ENCODE data around the gene A3GALT2.

Gene A3GALT2

DNA sequence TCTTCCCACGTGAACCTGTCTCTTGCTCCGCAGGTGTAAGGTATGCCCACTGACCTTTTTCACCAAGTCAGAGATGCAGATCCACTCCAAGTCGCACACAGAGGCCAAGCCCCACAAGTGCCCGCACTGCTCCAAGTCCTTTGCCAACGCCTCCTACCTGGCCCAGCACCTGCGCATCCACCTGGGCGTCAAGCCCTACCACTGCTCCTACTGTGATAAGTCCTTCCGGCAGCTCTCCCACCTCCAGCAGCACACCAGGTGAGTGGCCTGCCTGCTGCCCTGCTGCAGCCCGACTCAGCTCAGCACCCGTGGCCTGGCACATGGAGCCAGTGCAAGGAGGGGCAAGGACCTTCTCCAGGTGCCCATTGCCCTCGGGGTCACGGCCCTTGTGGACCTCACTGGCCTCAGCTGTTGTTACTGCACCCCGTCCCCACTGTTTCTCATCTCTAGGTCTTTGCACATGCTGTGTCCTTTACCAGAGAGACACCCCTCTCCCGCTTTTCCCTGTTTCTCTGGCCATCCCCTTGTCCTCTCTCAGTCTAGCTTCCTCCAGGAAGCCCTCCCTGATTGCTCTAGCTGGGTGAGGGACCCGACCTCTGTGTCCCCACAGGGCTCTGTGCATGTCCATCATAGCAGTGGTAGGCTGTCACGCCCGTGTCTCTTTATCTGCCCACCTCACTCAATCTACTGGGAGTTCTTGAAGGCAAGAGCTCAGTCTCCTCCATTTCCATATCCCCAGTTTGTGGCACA, 39.2 kb downstream of the A3GALT2 start:
- no peak for DNase-seq (ENCODE audit: low read depth)
- H3K4me3 ChIP-seq (ENCODE audit: low read depth, low read length) = no peak overlapping the region
- TF ChIP-seq CTCF (IDR thresholded peaks at IDR 0.05; ENCODE audit: low read depth, low read length, missing control alignments) = no peak

DNA sequence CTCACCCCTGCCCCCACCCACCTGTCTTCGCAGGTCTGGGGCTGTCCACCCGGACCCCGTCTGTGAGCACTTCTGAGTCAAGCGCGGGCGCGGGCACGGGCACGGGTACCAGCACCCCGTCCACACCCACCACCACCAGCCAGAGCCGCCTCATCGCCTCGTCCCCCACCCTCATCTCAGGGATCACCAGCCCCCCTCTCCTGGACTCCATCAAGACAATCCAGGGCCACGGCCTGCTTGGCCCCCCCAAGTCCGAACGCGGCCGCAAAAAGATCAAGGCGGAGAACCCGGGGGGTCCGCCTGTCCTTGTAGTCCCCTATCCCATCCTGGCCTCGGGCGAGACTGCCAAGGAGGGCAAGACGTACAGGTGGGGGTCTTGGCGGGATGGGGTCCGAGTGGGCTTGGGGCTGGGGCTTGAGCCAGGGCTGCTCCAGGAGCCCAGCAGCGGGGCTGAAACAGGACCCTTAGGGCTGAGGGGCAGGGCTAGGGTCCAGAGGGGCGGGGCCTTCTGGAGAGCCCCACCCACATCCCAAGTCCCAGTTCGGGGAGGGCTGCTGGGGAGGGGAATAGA, 40.7 kb downstream of the A3GALT2 start:
- no peak overlapping the region for H3K4me3 ChIP-seq (ENCODE audit: low read depth, low read length)
- no peak for TF ChIP-seq CTCF (IDR thresholded peaks at IDR 0.05; ENCODE audit: low read depth, low read length, missing control alignments)
- no peak for DNase-seq (ENCODE audit: low read depth)

DNA sequence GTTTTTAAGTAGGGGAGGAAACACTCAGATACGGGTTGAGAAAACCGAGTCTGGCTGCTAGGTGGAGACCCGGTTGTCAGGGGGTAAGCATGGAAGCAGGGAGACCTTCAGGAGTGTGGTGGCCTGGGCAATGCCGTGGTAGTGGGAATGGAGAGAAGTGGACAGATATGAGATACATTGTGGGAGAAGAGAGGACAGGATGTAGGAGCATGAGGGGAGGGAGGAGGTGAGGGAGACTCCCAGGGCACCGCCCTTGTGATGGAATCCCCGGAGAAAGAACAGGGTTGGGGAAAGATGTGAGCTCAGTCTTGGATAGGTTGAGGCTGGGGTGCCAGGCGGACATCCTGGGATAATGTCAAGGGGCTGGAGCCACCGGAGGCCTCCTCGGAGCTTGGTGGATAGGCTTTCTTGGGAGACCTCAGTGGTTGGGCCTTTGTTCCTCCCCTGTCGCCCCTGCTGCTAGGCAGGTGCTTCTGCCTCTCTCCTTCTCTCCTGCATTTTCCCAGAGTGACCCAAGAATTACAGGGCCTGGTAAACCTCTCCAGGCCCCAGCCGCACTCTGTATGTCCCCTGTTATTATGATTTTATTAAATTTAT, 43.3 kb downstream of the A3GALT2 start:
- TF ChIP-seq CTCF (IDR thresholded peaks at IDR 0.05; ENCODE audit: low read depth, low read length, missing control alignments) = no peak
- no peak overlapping the region for H3K4me3 ChIP-seq (ENCODE audit: low read depth, low read length)
- no peak for DNase-seq (ENCODE audit: low read depth)

DNA sequence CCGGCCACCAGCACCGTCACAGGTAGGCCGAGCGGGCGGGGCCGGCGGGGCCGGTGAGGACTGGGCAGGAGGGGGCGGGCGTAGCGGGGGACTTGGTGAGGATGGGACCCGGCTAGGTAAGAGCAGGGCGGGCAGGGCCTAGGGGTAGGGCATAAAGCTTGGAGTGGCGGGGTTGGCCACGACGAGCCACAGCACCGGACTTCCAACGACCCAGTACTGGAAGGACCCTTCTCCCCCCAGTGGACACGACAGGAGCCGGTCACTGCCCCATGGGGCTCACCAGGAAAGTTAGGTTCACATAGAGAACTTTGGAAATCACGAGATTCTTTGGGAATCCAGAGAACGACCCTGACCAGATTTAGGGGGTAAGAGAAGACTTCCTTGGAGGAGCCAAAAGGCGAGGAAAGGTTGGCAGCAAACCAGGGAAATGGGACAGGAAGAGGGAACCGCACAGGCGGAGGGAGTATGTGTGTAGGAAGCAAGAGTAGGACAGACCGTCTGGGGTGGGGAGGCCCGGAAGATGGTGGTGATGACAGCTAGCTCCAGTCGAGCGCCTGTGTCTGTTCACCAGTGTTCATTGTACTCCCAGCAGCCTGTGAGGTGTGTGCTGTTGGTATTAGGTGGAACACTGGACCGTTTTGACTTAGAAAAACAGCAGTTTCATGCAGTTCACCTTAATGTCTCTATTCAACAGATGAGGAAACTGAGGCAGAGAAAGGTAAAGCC, 44.2 kb downstream of the A3GALT2 start:
- no peak for TF ChIP-seq CTCF (IDR thresholded peaks at IDR 0.05; ENCODE audit: low read depth, low read length, missing control alignments)
- H3K4me3 ChIP-seq (ENCODE audit: low read depth, low read length) = no peak overlapping the region
- DNase-seq (ENCODE audit: low read depth) = no peak

- DNase-seq (ENCODE audit: low read depth) = no peak
- no peak for TF ChIP-seq CTCF (IDR thresholded peaks at IDR 0.05; ENCODE audit: low read depth, low read length, missing control alignments)
- H3K4me3 ChIP-seq (ENCODE audit: low read depth, low read length) = no peak overlapping the region
Measured at GRCh38 chr1:33275706-33276572, 45.0 kb downstream of the A3GALT2 start.

DNA sequence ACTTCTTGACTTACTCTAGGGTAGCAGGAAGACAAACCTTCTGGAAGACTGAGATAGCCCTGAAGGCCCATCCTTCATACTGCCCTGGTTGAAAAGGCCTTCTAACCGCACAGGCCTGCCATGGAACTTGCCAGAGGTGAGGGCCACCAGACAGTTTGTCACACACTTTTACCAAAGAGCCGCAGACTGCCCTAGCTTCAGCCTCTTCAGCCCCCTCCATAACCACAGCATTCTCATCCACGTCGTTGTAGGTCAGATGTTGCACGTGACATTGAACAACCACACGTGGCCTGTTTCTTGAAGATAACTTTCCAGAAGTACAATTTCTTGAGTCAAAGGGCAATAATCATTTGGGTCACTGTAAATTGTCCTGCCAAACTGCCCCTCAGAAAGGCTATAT, 45.7 kb downstream of the A3GALT2 start:
- DNase-seq (ENCODE audit: low read depth) = no peak
- H3K4me3 ChIP-seq (ENCODE audit: low read depth, low read length) = no peak overlapping the region
- no peak for TF ChIP-seq CTCF (IDR thresholded peaks at IDR 0.05; ENCODE audit: low read depth, low read length, missing control alignments)
